GM19238 (cell line): ENCODE results near the gene SRXN1.
A peak's percentile ranks its signal among the peaks of the same experiment; 100 is the strongest.

Experiments
- DNase-seq: peaks from one replicate; pipeline ENCODE4 v3.0.0; 2011; ENCODE audit warnings: low spot score; ENCODE audit not compliant: insufficient read length

The SRXN1 gene

GRCh38 chr20:675453-676314 lies 22.7 kb upstream of the SRXN1 start, which contains the start of gene SCRT2:
TSS of gene SCRT2 (minus strand) at chr20:675802. CDS start at chr20:675601, 201 bp downstream.
- DNase-seq = peak; percentile 48

- DNase-seq = no peak
These were observed 22.0 kb upstream of the SRXN1 start for GRCh38 chr20:675033-675452.

- no peak for DNase-seq
These were observed 20.6 kb upstream of the SRXN1 start for GRCh38 chr20:673603-674001.

DNA sequence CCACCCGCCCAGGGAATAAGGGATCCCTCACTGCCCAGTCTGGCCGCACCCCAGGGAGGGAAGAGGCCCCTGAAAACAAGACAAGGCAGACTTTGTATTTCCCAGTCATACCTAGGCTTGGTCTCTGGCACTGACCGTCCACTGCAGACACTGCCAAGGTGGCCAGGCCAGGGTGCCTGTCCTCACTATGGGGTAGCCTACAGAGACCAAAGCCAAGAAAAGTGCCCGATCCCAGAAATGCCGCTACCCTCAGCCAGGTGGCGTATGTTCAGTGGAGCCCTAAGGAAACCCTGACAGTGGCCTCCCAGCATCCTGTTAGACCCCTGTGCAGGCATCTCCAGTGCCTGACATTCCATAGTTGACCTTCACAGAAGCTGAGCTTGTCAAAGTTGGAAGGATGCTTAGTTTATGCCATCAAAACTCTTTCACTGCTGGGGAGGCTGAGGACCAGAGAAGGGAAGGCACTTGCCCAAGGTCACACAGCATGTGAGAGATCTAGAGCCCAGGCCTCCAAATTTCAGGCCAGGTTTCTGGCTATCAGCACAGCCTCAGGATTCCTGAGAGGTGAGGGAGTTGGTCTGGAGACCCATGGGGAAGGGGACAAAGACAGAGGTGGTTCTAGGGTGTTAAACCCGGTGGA lies 20.1 kb upstream of the SRXN1 start:
- no peak for DNase-seq

DNA sequence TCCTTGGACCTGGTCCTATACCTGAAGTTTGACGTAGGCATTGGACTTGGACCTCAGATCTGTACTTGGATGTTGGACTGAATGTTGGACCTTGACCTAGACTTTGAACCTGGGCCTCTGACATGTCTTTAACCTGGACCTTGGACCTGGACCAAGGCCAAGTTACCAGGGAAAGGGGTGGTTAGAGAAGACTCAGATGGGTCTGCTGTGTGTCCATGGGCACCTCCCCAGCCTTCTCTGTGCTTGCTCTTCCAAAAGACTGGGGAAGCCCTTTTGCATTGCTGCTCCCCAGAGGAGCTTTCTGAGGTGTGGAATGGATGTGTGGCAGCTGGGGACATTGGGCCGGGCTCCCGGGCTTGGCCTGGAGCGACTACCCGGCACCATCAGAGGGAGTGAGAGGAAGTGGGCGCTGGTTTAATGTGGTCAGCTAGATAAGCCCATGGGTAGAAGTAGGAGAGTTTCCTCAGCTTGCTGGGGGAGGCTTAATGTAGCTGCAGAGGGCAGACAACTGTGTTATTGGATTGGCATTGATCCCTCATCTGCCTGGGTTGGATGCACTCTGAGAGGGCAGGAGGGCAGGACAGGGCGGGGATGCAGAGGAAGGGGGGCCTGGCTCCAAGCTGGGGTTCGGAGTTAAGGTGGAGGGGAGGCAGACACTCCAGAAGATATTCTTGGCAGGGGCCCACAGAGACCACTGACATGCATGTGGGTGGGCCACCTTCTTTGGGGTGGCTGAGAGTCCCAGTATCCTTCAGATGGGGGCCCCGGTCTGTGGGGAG lies 18.4 kb upstream of the SRXN1 start:
- no peak for DNase-seq

DNA sequence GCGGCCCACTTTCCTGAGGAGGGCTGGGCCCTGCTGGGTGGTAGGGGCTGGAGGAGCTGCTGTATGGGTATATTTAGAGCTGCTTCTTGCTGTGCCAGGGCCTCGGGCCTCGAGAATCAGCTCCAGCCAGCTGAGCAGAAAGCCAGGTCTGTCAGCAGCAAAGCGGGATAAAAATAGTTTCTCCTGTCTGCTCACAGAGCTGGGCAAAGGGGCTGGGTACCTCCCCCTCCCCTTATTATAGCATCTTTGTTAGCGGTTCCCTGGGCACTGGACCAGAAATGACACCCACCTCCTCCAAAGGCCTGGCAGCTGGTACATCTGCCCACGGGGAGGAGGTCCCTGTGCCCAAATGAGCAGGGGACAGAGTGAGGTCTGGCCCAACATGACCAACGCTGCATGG lies 16.6 kb upstream of the SRXN1 start:
- no peak for DNase-seq

GRCh38 chr20:668638-669037 lies 15.6 kb upstream of the SRXN1 start:
- no peak for DNase-seq

- no peak for DNase-seq
These were observed 15.1 kb upstream of the SRXN1 start for GRCh38 chr20:668050-668449.

- peak; percentile 51 for DNase-seq
These were observed 14.5 kb upstream of the SRXN1 start for GRCh38 chr20:667351-668034.

- DNase-seq = no peak
These were observed 13.9 kb upstream of the SRXN1 start for GRCh38 chr20:666877-667276.

DNA sequence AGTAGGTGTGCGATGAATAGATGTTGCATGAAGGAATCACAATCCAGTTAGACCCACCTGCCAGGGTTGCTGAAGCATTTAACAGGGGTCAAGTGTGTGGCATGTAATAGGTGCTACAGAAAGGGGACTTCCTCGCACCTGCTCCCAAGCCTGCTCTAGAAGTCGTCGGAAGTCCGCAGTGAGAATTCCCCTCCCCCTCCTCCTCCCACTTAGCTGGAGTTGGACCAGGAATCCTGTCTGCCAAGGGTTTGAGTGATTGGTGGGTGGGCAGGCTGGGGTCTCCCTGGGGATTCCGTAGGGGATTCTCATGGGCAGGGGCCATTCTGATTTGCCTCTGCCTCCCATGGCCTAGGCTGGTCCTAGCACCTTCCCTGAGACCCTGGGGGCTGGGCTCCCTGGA lies 12.3 kb upstream of the SRXN1 start:
- no peak for DNase-seq

- DNase-seq = no peak
These were observed 11.6 kb upstream of the SRXN1 start for GRCh38 chr20:664576-664975.

DNA sequence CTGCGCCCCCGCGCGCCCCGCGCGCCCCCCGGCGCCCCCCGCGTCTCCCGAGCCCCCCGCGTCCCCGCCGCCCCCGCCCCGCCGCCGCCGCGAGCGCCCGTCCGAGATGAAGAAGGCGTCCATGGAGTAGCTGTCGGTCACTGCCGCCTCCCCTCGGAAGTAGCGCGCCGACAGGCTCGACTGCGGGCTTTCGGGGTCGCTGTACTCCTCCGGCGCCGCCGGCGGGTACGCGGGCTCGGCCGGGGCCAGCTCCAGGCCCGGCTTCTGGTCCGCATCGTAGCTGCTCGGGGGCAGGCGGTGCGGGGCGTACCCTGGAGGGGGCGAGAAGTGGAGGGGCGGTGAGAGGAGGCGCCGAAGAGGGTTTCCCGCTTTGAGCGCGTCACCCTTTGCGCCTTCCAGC lies 11.2 kb upstream of the SRXN1 start:
- no peak for DNase-seq

DNA sequence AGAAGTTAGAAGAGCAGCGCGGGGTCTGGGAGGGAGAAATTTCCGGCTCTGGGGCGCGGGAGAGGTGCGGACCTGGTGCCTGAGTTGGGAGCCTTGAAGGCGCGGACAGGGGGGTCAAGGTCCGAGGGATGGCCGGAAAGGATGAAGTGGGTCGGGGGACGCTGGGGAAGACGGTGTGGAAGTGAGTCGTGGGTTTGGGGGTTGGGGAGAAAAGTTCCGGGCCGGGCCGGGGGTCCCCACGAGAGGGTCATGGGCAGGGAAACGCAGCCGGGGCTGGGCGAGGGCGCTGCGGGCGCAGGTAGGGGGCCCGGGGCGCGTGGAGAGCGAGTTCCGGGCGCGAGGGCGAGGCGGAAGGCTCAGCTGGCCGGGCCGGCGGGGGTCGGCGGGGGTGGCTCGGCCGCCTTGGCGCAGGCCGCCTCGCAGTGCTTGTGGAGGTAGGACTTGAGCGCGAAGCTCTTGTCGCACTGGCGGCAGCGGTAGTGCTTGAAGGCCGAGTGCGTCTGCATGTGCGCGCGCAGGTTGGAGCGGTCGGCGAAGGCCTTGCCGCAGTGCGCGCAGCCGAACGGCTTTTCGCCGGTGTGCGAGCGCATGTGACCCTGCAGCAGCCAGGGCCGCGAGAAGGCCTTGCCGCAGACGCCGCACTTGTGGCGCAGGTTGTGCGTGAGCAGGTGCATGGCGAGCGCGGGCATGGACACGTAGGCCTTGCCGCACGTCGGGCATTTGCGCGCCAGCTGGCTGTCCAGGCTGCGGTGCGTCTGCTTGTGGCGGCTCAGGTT lies 10.5 kb upstream of the SRXN1 start:
- DNase-seq = no peak

DNA sequence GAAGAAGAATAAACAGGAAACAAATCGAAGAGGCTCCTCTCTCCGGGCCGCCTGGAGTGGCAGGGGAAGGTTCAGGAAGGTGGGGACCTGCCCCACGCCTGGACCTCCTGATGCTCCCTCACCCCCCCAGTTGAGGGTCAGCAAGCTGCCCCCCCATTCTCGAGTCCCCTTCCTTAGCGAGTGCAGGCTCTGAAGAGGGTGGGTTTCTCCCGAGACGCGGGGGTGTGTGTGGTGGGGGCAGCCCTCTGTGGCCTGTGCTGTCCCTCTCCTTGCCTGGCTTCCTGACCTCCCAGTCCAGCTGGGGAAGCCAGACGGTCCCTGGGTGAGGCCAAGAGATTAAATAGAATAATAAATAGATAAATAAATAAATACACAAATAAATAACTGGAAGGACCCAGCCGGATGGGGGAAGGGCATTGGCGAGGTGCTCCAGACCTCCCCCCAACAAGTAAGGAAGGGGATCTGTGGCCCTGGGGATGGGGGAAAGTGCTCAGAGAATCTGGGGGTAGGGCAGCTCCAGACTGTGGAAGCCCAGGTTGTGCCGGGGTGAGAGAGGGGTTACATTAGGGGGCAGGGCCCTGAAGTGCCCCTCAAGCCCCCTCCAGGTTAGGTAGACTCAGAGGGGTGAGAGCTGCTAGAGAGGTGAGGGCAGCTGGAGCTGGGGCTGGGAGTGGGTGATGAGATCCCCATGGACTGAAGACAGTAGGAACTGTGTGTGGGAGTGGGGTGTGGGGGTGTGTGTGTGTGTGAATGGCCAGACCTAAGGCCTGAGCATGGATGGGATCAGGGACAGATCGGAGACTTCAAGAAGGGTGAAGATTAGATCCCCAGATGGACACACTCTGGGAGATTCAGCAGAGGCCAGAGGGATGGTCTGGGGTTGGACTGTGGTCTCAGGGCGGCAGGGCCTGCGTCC lies 9.5 kb upstream of the SRXN1 start:
- DNase-seq = no peak

- no peak for DNase-seq
These were observed 8.7 kb upstream of the SRXN1 start for GRCh38 chr20:661474-662270.

DNA sequence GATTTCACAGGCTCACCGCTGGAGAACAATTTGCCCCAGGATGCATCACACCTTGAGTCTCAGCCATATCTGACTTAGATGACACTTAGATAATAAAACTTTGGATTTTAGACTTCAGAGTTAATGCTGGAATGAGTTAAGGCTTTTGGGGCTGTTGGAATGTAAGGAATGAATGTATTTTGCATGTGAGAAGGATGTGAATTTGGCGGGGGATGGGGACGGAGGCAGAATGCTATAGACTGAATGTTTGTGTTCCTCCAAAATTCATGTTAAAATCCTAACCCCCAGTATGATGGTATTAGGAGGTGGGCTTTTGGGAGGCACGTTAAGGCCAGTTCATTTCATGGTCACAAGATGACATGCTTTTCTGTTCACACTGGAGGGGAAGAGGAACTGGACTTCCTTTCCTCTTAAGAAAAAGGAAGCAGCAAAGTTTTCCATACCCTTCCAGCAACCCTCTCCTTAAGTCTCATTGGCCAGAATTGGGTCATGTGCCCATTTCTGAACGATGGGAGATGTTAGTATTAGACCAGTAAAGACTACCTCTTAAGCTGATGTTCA lies 5.8 kb upstream of the SRXN1 start:
- no peak for DNase-seq

GRCh38 chr20:658202-658601 lies 5.2 kb upstream of the SRXN1 start:
- DNase-seq = no peak
